A673 (cell line): ENCODE results near the gene FNBP1L. TPM values are rescaled to one million over a fixed set of nuclear protein-coding genes. Genes with fewer than 3 reads are reported as not detected.

Experiments used
- BruUV-seq: library from RNA; stranded (reverse); fragments of 400-500 nt; replicated peaks from 2 replicates; lab custom pipeline; 2021; lab: Mats Ljungman, UMichigan
- CTCF ChIA-PET: fragments of 300-600 bp; sonication (Branson Sonifier 250); formaldehyde crosslinking; loops from one replicate; lab custom pipeline; 2022; ENCODE audit warnings: antibody characterized with exemption; lab: Charles Lee
- POLR2A ChIA-PET: fragments of 300-600 bp; sonication (Branson Sonifier 250); formaldehyde crosslinking; loops from one replicate; lab custom pipeline; 2022; ENCODE audit warnings: antibody characterized with exemption; ENCODE audit not compliant: low non-redundant PET; lab: Charles Lee
- DNase-seq: peaks from one replicate; pipeline ENCODE4 v3.0.0-alpha.2; 2015; ENCODE audit warnings: low spot score
- H3K27ac ChIP-seq: fragments of 200-600 bp; sonication (generic); 2 replicates; pipeline ENCODE4 v1.5.1; 2016; ENCODE audit warnings: mixed run types, low read depth, mild to moderate bottlenecking, mixed read lengths, antibody characterized with exemption, low read length; ENCODE audit not compliant: poor library complexity, severe bottlenecking
- H3K27me3 ChIP-seq: fragments of 200-600 bp; sonication (generic); replicated peaks from 2 replicates; pipeline ENCODE4 v1.6.1; 2017; ENCODE audit warnings: mixed run types, low read depth, mild to moderate bottlenecking, mixed read lengths, antibody characterized with exemption, low read length; ENCODE audit not compliant: insufficient read depth, poor library complexity
- H3K36me3 ChIP-seq: fragments of 200-600 bp; sonication (generic); 2 replicates; pipeline ENCODE4 v1.6.1; 2016; ENCODE audit warnings: mixed run types, mild to moderate bottlenecking, mixed read lengths, antibody characterized with exemption, low read length; ENCODE audit not compliant: insufficient read depth, poor library complexity, severe bottlenecking
- H3K4me1 ChIP-seq: fragments of 200-600 bp; sonication (generic); 2 replicates; pipeline ENCODE4 v1.6.1; 2017; ENCODE audit warnings: mixed run types, mild to moderate bottlenecking, mixed read lengths, antibody characterized with exemption, low read length; ENCODE audit not compliant: insufficient read depth, poor library complexity, severe bottlenecking
- H3K4me3 ChIP-seq: fragments of 200-600 bp; sonication (generic); 2 replicates; pipeline ENCODE4 v1.5.1; 2016; ENCODE audit warnings: low read depth, mixed run types, mild to moderate bottlenecking, mixed read lengths, low read length; ENCODE audit not compliant: poor library complexity, severe bottlenecking
- H3K9me3 ChIP-seq: fragments of 200-600 bp; sonication (generic); 2 replicates; pipeline ENCODE4 v1.6.1; 2016; ENCODE audit warnings: mixed run types, low read depth, mild to moderate bottlenecking, mixed read lengths, antibody characterized with exemption, low read length; ENCODE audit not compliant: poor library complexity, severe bottlenecking
- CTCF ChIP-seq: fragments of 300-800, 200-600 bp; sonication (generic); conservative IDR thresholded peaks from 2 replicates; pipeline ENCODE4 v1.5.1; 2017; ENCODE audit warnings: low read depth, mild to moderate bottlenecking, antibody characterized with exemption, low read length, moderate library complexity, mixed read lengths
- EZH2 ChIP-seq: fragments of 200-600 bp; sonication (generic); IDR thresholded peaks from 2 replicates; pipeline ENCODE4 v1.6.1; 2017; ENCODE audit warnings: borderline replicate concordance, low read depth, mild to moderate bottlenecking, mixed read lengths, antibody characterized with exemption, low read length; ENCODE audit not compliant: poor library complexity, severe bottlenecking
- intact Hi-C: fragments of 100-400 bp; cut with micrococcal nuclease; formaldehyde crosslinking; loops from one replicate; pipeline ENCODE4 v1.10.0; 2022; ENCODE audit not compliant: unreplicated experiment
- total RNA-seq: library from RNA; stranded (reverse); gene quantifications from 2 replicates; pipeline ENCODE4 v1.2.3, GENCODE V29; 2021

Gene FNBP1L
- total RNA-seq, 1 experiment from 2014 or later, result 39.6 TPM

- CTCF ChIA-PET, result no interaction called here
- no peak overlapping the region for H3K4me3 ChIP-seq
Measured at GRCh38 chr1:93522721-93523120, 74.8 kb downstream of the FNBP1L start.

GRCh38 chr1:93525431-93525830 is 77.5 kb downstream of the FNBP1L start:
- intact Hi-C loops, result no loop called here
- BruUV-seq, result no TSS peak
- DNase-seq, result no peak
- H3K9me3 ChIP-seq, result no peaks in the 10 kb centered on the region
- no peak overlapping the region for H3K4me3 ChIP-seq
- no peak overlapping the region for H3K27ac ChIP-seq
- no peaks in the 10 kb centered on the region for H3K4me1 ChIP-seq
- CTCF ChIA-PET, result no interaction called here
- no peaks in the 10 kb centered on the region for H3K27me3 ChIP-seq
- peaks cover 6% of the 10 kb centered on the region for H3K36me3 ChIP-seq
- POLR2A ChIA-PET, result interaction anchor here (0.7 kb wide), 1 partner anchor 10 kb away, joined by 3 read pairs; no protein-coding TSS in a partner anchor
- TF ChIP-seq EZH2, result no peak
- TF ChIP-seq CTCF, result no peak

More at GRCh38 chr1:93522721-93523120, 74.8 kb downstream of the FNBP1L start:
- Histone ChIP-seq H3K9me3 (no peaks in the 10 kb centered on the region), H3K27ac (no peak overlapping the region), H3K36me3 (no peaks in the 10 kb centered on the region), H3K4me1 (peaks cover 8% of the 10 kb centered on the region), H3K27me3 (no peaks in the 10 kb centered on the region)
- POLR2A ChIA-PET, result no interaction called here
- intact Hi-C loops, result no loop called here
- no TSS peak for BruUV-seq
- DNase-seq, result no peak
- TF ChIP-seq CTCF, result no peak
- TF ChIP-seq EZH2, result no peak

- Histone ChIP-seq H3K4me1 (no peaks in the 10 kb centered on the region), H3K27me3 (no peaks in the 10 kb centered on the region), H3K36me3 (peaks cover 10% of the 10 kb centered on the region), H3K27ac (no peak overlapping the region), H3K9me3 (no peaks in the 10 kb centered on the region), H3K4me3 (no peak overlapping the region)
- intact Hi-C loops, result no loop called here
- POLR2A ChIA-PET, result no interaction called here
- no TSS peak for BruUV-seq
- DNase-seq, result no peak
- CTCF ChIA-PET, result no interaction called here
- TF ChIP-seq EZH2 (no peak), CTCF (no peak)
Measured at GRCh38 chr1:93526431-93526830, 78.5 kb downstream of the FNBP1L start.
